ENCODE data around the gene PPP2R2B. TPM values are rescaled to one million over a fixed set of nuclear protein-coding genes. Genes with fewer than 3 reads are reported as not detected.

PPP2R2B gene
- total and polyA plus RNA-seq, 2 of the 4 experiments (the other 2 are of a cell fraction), result not detected

- Histone ChIP-seq H3K4me3 (ENCODE audit: insufficient read depth, low read depth, low read length) (no peak overlapping the region), H3K4me2 (ENCODE audit: low read depth, low read length) (no peak overlapping the region), H2BK15ac (ENCODE audit: low read depth, low read length) (no peak overlapping the region), H4K8ac (ENCODE audit: low read depth in 2 of 2, low read length in 2 of 2) (no peak overlapping the region), H2BK120ac (ENCODE audit: low read depth, low read length) (no peak overlapping the region), H3K4ac (ENCODE audit: low read depth, low read length) (no peak overlapping the region), H3K79me1 (ENCODE audit: low read depth in 1 of 2, low read length in 2 of 2) (no peaks in the 10 kb centered on the region), H4K20me1 (ENCODE audit: insufficient read depth, low read length) (no peaks in the 10 kb centered on the region), H3K23ac (ENCODE audit: low read depth, low read length) (no peak overlapping the region), H3K9me3 (ENCODE audit: control insufficient read depth, insufficient read depth, low read length) (no peaks in the 10 kb centered on the region), H4K5ac (ENCODE audit: low read depth, low read length) (no peak overlapping the region), H3K36me3 (ENCODE audit: control insufficient read depth, insufficient read depth, low read length) (no peaks in the 10 kb centered on the region), H2BK20ac (ENCODE audit: low read depth, low read length) (no peak overlapping the region), H2AFZ (replicated peaks; ENCODE audit: low read length, poor library complexity) (peak overlapping the region; percentile 36), H3K27me3 (ENCODE audit: control insufficient read depth, insufficient read depth, low read length) (peaks cover 7% of the 10 kb centered on the region), H3K14ac (replicated peaks; ENCODE audit: low read depth, low read length) (no peak overlapping the region), H2AK9ac (replicated peaks; ENCODE audit: low read depth, low read length, poor library complexity) (no peak overlapping the region), H3K56ac (ENCODE audit: extremely low read depth, insufficient read depth, low read length) (no peak overlapping the region), H2AK5ac (ENCODE audit: low read depth, low read length) (no peak overlapping the region), H3K9ac (ENCODE audit: low read depth, low read length) (no peak overlapping the region), H4K91ac (ENCODE audit: insufficient read depth, low read depth, low read length) (no peak overlapping the region), H3K9me1 (ENCODE audit: insufficient read depth, low read length) (no peaks in the 10 kb centered on the region; the same call in 1 of the 2 replicates), H2BK5ac (ENCODE audit: low read depth, low read length, poor library complexity, severe bottlenecking) (no peak overlapping the region), H3K18ac (ENCODE audit: low read depth, low read length) (no peak overlapping the region), H3K27ac (ENCODE audit: insufficient read depth, low read length) (no peak overlapping the region), H3K4me1 (ENCODE audit: control insufficient read depth, insufficient read depth, low read length) (no peaks in the 10 kb centered on the region)
- ChIA-PET CTCF (interaction anchor here (0.7 to 3.7 kb wide), 6 partner anchors 11 to 1030 kb away, joined by 3 to 17 read pairs (median 4); no protein-coding TSS in a partner anchor), POLR2A (ENCODE audit: unreplicated experiment) (no interaction called here)
- no CpG with 5 or more reads among the region's 16 CpGs for WGBS, 2 experiments (ENCODE audit: extremely low coverage in 2 of 2, insufficient read length in 1 of 2)
- intact Hi-C loops (cut with micrococcal nuclease) (loop anchor here (1.0 to 10.0 kb wide), 3 partner anchors 424 to 1033 kb away; no protein-coding TSS in a partner anchor), dilution Hi-C loops (cut with HindIII; ENCODE audit: low sequenced_read_pairs, unreplicated experiment) (loop anchor here (25.0 kb wide), 1 partner anchor 420 kb away; no protein-coding TSS in a partner anchor), in situ Hi-C loops (cut with MboI; ENCODE audit: low sequenced_read_pairs) (loop anchor here (5.0 to 25.0 kb wide), 4 partner anchors 425 to 1045 kb away; no protein-coding TSS in a partner anchor)
- TF ChIP-seq SMC3 (IDR thresholded peaks at IDR 0.05; ENCODE audit: low read depth, low read length) (peak; percentile 71), CTCF (conservative IDR thresholded peaks at IDR 0.05; ENCODE audit: low read depth, low read length) (peak; percentile 76), FOS (IDR thresholded peaks at IDR 0.05; ENCODE audit: low read depth, low read length) (no peak), RAD21 (IDR thresholded peaks at IDR 0.05; ENCODE audit: low read length) (peak; percentile 76)
- no TSS peak for BruUV-seq (replicated peaks)
- peak; percentile 47 for DNase-seq
- peak; percentile 95 for ATAC-seq (ENCODE audit: low read depth)
These were observed 336.4 kb downstream of the PPP2R2B start for GRCh38 chr5:146541958-146542849.
